GM23248 (cell line): ENCODE results near the gene GFAP.

Source experiments
- EZH2 ChIP-seq: fragments of 200-600 bp; sonication (generic); IDR thresholded peaks from 2 replicates; pipeline ENCODE4 v1.6.1; 2018; ENCODE audit warnings: antibody characterized with exemption, mild to moderate bottlenecking; ENCODE audit not compliant: insufficient read depth, poor library complexity, severe bottlenecking
- EZH2phosphoT487 ChIP-seq: fragments of 200-600 bp; sonication (generic); IDR thresholded peaks from 2 replicates; pipeline ENCODE4 v1.6.1; 2018; ENCODE audit warnings: antibody characterized with exemption, moderate library complexity, mild to moderate bottlenecking, low read depth; ENCODE audit not compliant: insufficient read depth

- TF ChIP-seq EZH2phosphoT487 (no peak), EZH2 (no peak)
Measured at GRCh38 chr17:44905006-44906000, 10.0 kb downstream of the GFAP start.
